Activated naive CD4-positive, alpha-beta T cell treated with anti-CD3 and anti-CD28 coated beads, Interleukin-2, amount 50 U/mL, for 16 hours (primary cell): ENCODE results near the gene KRT2.

Source experiments
- DNase-seq: peaks from one replicate; pipeline ENCODE4 v3.0.0-alpha.2; 2020

Gene KRT2

DNA sequence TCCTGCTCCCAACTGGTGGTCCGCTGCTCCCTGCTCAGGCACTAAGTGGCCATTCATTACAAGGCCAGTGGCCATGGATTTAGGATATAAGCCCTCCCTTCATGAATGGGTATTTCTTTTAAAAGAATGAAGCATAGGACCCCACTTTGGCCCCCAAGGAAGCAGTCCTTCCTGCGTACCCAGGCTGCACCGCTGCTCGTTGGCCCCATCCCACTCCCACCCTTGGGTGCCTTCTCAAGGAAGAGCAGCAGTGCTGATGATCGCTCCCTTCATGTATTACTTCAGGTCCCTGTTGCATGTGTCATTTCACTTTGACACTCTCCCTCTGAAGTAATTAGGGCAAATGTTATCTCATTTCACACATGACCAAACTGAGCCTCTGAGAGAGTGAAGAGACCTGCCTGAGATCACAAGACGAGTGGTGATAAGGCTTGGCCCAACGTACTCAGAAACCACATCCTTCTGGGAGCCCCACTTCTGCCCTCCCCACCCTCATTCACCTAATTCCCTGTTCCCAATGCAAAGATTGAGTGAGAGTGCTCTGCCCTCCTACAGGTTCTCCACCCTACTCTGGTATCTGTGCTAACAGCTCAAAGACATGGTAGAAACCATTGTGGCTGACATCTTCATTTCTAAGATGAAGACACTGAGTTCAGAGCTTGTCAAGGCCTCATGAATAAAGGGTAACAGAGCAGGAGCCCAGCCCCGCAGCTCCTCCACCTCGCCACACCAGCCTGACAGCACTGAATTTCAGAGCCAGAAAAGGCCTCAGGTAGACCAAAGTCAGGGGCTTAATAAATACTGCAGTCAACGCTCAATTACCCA, 10.3 kb upstream of the KRT2 start:
- DNase-seq, result no peak

DNA sequence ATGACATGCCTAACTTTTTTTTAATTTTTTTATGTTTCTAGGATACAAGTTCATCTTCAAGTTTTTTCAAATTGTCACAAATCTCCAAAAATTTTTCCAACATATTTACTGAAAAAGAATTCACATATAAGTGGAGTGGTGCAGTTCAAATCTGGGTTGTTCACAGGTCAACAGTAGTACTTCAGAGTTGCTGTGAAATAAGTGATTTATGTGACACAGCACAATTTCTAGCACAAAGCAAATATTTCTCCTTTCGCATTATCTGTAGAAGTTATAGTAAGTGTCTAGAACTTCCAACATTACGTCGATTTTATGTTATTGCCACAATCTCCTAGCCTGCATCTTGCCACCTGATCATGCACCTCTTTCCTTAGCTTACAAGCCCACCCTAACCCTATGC, 9.7 kb upstream of the KRT2 start:
- no peak for DNase-seq

DNA sequence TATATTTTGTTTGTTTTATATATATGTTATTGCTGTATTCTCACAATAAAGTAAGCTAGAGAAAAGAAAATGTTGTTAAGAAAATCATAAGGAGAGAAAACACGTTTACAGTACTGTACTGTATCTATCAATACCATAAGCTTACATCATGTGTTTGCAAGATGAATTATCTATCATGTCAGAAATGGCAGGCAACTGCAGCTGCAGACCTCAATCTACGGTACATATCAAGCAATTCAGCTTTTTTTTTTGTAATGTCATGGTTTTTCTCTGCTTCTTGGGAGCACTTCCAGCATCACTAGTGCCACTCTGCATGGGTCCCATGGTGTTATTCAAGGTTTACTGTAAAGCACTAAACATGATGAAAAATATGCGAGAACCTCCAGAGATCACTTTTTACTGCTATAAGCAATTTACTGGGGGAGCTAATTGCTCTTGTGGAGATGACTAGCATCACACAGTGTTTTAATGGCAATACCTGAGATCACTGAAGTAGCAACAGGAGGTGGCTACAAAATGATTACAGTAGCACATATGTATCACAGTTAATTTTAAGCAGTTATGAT, 9.0 kb upstream of the KRT2 start:
- DNase-seq, result no peak

DNA sequence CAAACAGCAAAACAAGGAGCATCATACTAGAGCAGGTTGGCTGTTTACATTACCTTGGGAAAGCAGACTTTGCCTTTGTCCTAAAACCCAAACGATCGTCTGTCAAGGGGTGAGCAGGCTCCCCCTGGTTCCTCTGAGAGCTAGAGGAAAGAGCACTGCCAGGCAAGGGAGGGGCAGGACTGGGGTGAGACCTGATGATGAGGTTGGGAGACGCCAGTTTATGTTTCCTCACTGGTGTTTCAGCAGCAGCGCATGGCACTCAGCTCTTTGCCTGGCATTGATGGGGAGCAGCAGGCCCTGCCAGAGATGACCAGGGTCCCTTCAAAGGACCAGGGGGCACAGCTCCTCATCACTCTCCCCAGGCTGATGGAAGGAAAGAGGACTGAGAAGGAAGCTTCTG, 7.9 kb upstream of the KRT2 start:
- DNase-seq, result no peak

DNA sequence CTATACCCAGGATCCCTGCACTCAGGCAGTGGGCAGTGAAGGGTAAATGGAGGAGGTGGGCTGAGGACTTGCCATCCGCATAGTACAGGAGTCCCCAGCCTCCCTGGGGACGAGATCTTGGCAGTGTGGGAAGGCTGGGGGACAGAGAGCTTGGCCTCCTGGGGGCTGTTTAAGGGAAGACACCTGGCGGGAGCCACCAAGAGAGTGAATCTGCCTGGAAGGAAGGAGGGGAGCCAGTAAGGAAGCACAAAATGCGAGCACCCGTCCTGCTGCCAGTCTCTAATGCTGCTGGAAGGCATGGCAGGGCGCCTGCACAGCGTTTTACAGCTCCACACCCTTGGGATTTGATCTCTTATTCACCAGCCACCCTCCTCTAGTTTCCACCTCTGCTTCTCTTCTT, 7.4 kb upstream of the KRT2 start:
- no peak for DNase-seq

DNA sequence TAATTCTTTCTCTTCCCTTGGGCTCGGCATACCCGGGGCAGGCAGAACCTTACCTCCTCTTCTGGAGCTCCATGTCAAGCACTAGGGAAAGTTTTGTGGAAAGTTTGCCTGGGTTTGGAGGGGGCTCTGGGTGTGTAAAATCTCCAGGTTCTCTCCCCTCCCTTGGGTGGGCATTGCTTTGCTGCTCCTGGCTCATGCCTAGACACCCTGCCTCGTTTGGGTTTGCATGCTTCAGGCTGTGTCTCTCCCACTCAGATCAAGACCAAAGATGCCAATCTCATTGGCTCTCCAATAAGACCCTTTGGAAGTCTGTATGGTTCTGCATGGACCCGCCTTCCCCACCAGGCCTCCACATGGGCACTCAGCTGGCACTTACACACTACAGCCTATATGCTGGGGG, 6.2 kb upstream of the KRT2 start:
- DNase-seq, result no peak

DNA sequence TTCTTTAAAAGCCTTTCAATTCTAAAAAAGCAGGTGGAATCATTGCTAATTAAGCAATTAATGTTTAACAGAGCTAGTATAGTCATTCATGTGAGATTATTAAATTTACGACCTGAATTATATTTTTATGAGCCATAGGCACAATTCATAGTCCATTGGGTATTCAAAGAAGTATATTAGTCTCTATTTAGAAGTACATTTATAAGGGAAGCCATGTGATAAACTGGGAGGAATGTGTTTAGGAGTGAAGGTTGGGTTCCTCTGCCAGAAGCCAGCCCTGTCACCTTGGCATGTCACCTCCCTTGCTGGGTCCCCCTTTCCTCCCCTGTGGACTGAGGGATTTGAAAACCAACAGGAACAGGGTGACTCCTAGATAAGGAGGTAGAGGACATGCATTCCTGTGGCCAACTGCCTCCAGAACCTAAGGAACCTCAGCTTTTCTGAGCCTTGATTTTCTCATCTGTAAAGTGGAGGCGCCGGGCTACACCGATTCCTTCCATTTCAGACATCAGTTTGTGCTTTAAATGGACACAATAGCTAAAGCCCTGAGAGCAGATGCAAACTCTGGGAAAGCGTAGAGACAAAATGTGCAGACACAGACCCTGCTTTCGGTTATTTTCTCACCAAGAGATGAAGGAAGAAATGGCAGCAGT, 5.4 kb upstream of the KRT2 start:
- no peak for DNase-seq

DNA sequence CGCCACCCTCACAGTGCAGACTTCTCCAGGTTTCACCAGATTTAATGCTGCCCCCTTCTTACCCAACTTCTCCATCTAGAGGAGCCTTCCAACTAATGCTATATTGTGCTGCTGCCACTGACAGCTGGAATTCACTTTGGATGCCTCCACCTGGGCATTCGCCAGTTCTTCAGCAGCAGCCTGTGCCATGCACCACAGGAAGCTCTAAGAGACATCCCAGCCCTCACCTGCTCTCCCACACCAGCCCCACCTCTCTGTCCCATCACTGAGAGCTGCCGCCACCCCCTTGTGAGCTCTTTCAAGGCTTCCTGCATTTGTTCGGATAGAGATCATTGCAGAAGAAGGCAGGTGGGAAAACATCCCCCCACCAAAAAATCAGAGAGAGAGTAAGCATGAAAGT, 4.6 kb upstream of the KRT2 start:
- DNase-seq, result no peak

DNA sequence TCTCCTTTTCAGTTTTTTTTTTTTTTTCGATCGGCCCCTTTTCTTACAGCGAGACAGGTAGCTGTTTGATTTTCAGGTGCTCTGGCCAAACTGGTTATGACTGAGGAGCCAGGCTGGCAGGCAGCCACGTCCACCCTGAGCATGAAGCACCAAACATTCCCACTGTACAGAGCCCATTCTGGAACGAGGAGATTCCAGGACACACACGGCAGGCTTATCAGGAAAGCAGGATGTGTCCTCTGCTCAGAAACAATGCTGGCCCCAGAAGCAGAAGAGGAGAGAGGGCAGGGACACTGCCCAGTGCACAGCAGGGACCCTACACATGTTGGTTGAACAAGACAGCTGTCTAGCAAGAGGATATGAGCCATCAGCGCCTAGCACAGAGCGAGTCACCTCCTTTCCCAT, 3.7 kb upstream of the KRT2 start:
- DNase-seq, result no peak

DNA sequence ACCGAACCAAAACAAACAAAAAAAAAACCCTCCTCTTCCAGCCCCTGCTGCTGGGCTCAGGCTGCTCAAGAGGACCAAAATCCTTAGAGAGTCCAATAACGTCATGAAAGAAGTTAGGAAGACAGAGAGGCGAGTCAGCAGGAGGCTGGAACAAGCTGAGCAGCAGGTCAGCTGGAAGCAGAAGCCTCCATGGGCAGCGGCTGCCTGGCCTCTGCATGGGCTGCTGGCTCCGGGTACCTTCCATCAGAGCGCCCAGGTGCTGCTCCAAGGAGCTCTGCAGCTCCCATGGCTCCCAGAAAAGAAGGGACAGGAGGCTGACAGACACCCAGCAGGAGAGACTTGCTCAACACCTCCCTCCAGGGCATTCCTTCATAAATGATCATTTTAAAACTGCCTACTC, 3.2 kb upstream of the KRT2 start:
- DNase-seq, result no peak

DNA sequence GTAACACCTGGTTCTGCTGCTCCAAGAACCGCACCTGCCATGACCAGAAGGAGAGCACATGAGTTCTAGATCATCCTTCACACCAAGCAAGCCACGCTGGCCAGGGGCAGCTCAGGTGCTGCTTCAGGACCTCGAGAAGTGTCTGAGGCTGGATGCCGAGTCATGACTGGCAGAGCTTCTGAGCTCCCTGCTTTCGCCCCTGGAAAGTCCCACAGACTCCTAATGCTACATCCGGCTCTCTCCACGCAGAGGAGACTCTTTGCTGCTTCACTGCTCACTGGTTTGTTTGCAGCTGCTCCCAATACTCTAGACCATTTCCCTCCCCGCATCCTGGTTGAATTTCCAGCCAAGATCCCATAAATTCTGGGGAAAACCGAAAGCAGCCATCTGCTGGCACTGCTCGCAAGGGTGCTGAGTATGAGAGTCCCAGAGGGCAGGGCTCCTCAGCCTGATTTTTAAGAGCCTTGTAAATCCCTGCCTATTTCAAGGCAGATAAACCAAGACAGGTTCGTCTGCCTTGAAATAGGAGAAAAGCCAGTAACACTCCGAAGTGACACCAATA, 1.4 kb downstream of the KRT2 start:
- no peak for DNase-seq

DNA sequence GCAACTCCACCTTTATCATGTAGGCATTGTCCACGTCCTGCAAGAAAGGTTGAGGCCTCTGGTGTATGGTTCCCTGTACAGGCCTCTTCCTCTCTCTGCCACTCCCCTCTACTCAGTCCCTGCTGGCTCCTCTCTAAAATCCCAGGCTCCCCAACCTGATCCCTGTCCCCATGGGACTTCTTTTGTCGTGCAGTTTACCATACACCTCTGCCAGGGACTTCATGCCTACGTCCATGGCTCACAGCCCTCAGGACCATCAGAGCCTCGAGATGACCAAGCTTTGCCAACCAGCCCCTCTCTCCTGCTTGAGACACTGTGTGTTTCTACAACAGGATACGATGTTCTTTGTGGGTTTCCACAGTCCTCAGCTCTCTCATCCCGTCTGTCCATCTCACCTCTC, 2.9 kb downstream of the KRT2 start:
- no peak for DNase-seq

DNA sequence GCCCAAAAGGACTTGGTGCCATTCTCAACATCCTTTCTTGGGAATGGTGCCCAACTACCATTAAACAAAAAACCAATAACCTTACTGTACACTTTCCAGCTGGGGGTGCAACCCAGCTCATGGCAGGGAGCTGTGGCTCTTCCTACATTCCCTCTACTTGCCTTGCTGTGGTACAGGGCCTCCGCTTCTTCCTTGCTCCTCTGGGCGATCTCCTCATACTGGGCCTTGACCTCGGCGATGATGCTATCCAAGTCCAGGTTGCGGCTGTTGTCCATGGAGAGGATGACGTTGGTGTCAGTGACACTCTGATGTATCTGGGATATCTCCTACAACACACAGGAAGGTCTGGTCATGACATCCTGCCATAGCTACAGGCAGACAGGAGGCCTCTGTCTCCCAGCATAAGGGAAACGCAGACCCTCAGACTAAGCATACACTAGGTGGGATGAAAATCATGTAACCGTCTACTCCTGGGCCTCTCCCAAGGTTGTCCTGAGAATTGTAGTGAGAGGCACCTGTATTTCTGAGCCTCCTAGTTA, 3.9 kb downstream of the KRT2 start:
- no peak for DNase-seq

DNA sequence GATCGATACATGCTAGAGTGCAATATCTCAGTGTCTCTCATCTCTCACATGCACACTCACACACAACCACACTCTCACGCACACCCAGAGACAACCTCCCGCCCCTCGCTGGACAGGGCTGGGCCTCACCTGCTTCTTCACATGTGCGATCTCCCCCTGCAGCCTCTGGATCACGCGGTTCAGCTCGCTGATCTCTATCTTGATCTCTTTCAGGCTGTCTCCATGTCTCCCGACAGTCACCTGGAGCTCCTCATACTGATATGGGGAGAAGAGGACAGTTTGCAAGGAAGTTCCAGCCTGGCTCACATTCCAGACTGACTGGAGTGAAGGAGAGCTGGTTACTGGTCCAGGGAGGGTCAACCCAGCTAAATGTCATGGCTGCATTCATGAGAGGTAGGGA, 4.4 kb downstream of the KRT2 start:
- DNase-seq, result no peak

DNA sequence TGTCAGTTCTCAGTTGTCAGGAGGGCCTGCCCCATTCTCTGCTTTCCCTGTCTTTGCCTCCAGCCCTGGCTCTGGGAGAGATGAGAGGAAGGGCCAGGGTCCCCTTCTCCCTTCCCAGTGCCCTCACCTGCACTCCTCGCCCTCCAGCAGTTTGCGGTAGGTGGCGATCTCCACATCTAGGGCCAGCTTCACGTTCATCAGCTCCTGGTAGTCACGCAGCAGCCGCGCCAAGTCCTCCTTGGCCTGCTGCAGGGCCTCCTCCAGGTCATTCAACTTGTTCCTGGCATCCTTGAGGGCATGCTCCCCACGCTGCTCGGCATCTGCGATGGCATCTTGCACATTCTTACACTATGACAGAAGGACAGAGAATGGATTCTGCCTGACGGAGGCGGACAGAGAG, 5.4 kb downstream of the KRT2 start:
- DNase-seq, result no peak

DNA sequence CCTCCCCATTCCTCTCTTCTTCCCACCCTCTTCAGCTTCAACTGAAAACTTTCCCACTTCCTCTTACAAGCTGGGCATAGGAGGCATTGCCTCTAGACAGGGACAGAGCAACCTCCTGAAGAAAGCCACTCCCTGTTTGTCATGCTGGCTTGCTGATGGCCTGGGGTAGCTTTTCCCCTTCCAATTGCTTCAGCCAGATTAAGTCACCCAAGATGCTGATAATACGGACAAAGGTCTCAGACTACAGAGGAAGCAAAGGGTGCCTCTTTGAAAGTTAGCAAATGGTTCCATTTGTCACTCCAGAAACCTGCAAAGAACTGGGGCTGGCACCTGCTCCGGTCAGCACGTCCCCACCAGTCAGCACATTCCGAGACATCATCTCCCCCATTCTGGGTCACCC, 6.0 kb downstream of the KRT2 start:
- no peak for DNase-seq

DNA sequence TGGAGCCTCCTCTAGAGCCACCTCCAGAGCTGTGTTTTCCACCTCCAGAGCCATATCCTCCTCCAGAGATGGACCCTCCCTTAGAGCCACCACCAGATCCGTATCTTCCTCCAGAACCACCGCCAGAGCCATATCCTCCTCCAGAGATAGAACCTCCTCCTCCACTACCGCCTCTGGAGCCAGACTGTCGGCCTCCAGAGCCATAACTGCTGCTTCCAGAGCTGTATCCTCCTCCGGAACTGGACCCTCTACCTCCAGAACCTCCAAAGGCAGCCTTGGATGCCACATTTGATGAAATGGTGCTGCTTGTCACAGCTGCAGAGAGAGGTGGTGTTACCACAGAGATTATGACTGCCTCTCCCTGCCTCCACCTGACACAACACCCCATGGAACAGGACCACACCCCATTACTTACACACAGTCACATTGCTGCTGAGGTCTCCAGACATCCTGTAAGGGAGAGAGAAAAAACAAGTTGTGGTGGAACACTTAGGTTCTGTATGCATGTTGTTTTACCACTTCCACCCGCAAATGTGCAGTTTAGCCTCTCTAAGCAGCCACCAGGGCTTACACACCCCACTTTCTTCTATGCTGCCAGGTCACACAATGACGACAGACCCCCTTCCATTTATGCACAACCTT, 6.8 kb downstream of the KRT2 start:
- DNase-seq, result no peak

DNA sequence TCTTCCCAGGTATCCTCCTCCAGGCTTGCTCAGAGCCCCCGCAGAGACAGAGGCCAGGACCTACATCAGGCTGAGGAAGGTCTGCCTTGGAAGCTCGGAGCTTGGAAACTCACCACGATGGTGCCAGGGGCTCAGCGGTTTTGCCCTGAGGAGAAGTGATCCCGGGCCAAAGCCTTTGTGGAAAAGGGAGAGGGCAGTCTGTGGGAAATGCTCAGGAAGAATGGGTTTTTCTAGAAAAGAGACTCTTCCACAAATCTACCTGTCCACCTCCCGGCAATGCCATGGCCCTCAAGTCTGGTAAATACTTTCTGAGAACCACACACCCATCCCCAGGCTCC, 8.0 kb downstream of the KRT2 start:
- no peak for DNase-seq

DNA sequence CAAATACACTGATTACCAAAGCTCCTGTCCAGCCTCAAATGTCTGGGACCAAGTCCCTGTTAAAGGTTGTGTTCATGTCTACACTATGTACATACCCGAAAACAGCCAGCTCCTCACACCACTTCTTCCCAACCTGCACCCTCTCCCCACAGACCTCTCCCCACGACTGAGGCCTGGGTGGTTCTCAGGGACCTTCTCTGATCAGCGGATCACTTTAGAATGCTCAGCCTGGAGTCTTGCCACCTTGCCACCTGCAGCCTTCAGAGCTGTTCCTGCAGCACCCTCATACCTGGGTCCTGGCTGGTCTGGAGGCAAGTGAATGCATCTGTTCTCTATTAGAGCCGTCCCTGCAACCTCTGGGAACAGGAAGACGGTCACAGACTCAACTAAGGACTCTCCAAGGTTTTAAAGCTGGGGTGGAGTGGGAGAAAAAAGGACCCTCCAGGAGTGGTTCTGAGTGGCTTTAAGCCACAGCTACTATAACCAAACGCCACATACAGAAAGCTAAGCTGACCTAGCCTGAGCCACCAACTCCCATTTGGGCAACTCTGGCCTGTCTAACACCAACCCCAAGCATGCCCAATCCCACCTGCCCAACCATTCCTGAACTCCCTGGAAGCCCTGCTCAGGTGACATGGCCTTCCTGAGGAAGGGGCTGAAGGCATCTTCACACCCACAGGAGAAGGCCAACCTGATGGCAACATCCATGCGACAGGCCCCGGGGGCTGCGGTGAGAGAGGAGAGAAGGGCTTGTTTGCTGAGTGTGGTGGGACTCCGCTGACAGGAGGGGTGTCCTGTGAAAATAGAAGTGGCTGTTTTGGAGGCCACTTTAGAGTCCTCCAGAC, 8.6 kb downstream of the KRT2 start:
- no peak for DNase-seq

DNA sequence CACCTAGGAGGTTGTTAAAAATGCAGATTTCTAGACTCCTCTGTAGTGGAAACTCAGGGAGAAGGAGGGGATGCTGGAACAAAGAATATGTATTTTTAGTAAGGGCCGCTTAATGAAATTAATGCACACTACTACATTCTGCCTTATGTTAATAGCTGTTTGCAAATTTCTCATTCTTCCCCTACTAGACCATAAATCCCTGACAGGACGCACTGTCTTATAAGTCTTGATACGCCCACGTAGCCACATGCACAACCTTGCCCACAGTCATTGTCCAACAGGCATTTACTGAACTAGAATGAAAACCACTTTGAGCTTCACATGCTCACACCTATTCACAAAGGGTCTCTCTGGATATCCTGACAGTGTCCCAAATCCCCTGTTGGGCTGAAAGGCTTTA, 10.5 kb downstream of the KRT2 start:
- no peak for DNase-seq

DNA sequence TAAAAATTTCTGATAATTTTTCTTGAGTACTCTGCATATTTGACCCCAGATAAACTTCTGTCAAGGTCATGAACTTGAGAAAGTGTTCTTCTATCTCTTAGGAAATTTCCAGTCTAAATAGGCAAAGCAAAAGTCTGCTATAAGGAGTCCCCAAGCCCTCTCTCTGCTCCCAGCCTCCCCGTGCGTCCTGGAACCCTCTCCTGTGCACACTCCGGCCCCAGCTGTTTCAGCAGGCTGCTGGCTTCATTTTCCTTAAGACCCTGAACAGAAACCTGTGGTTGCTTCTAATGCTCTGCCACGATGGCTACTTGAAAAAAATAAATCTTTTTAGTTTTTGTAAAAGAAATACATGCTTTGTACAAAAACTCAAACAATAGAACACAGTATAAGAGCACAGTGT, 14.7 kb downstream of the KRT2 start:
- no peak for DNase-seq

DNA sequence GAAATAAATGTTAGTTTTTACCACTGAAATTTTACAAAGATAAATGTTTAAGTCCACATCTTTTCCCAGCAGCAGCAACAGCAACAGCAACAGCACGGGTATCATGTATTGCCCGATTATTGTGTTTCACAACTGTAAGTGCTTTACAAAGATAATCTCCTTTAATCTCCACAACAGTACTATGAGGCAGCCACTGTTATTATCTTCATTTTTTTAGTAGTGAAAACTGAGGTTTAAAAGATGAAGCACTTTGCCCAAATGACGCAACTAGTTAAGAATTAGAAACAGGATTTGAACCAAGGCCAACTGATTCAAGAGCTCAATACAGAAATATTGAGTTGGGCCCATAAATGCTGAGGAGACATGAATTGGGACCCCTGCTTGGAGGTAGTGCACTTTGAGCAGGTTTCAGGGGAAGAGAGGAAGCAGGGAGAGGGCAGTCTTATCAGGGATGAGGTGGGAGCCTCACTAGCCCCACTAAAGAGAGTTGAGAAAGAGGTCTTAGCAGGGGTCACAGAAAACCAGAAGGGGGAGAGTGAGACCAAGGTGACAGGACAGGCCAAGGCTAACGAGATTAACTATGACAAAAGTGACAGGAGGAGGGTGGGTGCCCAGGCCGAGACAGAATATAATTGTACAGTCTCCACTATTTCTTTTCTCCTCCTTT, 15.3 kb downstream of the KRT2 start:
- DNase-seq, result no peak
